ENCODE results near the gene CPB2. TPM values are rescaled to one million over a fixed set of nuclear protein-coding genes. Genes with fewer than 3 reads are reported as not detected.

Gene CPB2
- total and polyA plus RNA-seq, 9 of the 15 experiments (the other 6 are each of a cell fraction or from before 2014, with no cell fraction given) = 0.03 to 0.16 (median 0.07) TPM; not detected in 6

DNA sequence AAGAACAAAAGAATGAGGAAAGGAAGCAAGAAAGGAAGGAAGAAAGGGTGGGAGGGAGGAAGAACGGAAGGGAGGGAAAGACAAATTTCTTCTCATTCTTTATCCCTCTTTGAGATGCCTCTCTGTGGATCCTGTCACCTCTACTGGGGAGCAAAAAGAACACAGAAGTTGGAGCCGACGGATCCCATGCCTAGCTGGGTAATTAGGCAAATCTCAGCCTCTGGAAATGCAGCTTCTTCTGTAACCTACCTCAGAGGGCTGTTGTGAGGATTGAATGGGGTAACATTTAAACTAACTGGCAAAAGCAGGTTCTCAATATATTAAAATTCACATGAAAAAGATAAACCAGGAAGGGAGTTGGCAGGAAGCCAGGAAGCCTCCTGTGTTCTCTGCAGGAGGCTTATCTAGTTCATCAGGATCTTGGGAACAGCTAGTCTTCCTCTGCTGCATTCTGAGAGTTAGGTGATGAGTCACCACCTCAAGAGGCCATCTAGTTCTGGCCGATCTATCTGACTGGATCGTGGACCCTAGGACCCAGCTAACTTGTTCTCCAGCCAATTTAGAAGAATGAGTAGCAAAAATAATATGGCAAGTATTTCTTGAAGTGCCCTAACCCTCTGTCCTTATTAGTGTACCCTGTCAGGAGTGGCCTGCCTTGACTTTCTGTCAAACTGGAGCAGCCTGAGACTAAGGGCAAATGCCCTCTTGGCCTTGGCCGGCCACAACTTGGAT lies 15.2 kb upstream of the CPB2 start (continued):
- TF ChIP-seq FOXM1 (IDR thresholded peaks at IDR 0.05; ENCODE audit: low read depth) = 0 out of 2 replicates have a peak, but pooled peaks have one; percentile 27
- no peak for TF ChIP-seq FOXM1 (CRISPR knock-in tag; IDR thresholded peaks at IDR 0.05; ENCODE audit: low read depth)
- TF ChIP-seq POLR2H (tag; IDR thresholded peaks at IDR 0.05; ENCODE audit: low read depth) = no peak
- no peak for TF ChIP-seq NFE2L1 (tag; IDR thresholded peaks at IDR 0.05; ENCODE audit: borderline replicate concordance, low read depth)
- TF ChIP-seq, protein P1, sequence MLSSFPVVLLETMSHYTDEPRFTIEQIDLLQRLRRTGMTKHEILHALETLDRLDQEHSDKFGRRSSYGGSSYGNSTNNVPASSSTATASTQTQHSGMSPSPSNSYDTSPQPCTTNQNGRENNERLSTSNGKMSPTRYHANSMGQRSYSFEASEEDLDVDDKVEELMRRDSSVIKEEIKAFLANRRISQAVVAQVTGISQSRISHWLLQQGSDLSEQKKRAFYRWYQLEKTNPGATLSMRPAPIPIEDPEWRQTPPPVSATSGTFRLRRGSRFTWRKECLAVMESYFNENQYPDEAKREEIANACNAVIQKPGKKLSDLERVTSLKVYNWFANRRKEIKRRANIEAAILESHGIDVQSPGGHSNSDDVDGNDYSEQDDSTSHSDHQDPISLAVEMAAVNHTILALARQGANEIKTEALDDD (IDR thresholded peaks at IDR 0.05) = peak; percentile 98
- TF ChIP-seq SMAD1 (IDR thresholded peaks at IDR 0.05; ENCODE audit: low read depth, low read length, partially characterized antibody) = peak; percentile 80
- peak; percentile 71 for TF ChIP-seq CBFA2T3 (IDR thresholded peaks at IDR 0.05)
- TF ChIP-seq TCF3 (CRISPR knock-in tag; IDR thresholded peaks at IDR 0.05) = peak; percentile 53; the same call in 1 of the 2 replicates
- peak; percentile 92 for TF ChIP-seq JUNB (CRISPR knock-in tag; conservative IDR thresholded peaks at IDR 0.05)
- TF ChIP-seq CREM (IDR thresholded peaks at IDR 0.05; ENCODE audit: low read depth) = 0 out of 2 replicates have a peak, but pooled peaks have one; percentile 20
- TF ChIP-seq GABPA (tag; conservative IDR thresholded peaks at IDR 0.05; ENCODE audit: low read depth) = no peak
- TF ChIP-seq ELF2 (CRISPR knock-in tag; IDR thresholded peaks at IDR 0.05) = 0 out of 2 replicates have a peak, but pooled peaks have one; percentile 55
- peak; percentile 92 for TF ChIP-seq JUN (IDR thresholded peaks at IDR 0.05; ENCODE audit: borderline replicate concordance, low read depth, low read length)
- TF ChIP-seq JUN (CRISPR knock-in tag; IDR thresholded peaks at IDR 0.05; ENCODE audit: borderline replicate concordance) = no peak
- no peak for TF ChIP-seq BRD4 (IDR thresholded peaks at IDR 0.05)
- TF ChIP-seq NFIC (IDR thresholded peaks at IDR 0.05) = peak; percentile 99
- peak; percentile 68; the same call in 1 of the 2 replicates for TF ChIP-seq SMARCC2 (IDR thresholded peaks at IDR 0.05; ENCODE audit: low read depth)
- peak; percentile 97 for TF ChIP-seq JUND (IDR thresholded peaks at IDR 0.05; ENCODE audit: borderline replicate concordance, low read depth, low read length)
- TF ChIP-seq JUND (tag; IDR thresholded peaks at IDR 0.05; ENCODE audit: borderline replicate concordance, low read depth, low read length) = peak; percentile 97
- peak; percentile 48; the same call in 1 of the 2 replicates for TF ChIP-seq C11orf30 (IDR thresholded peaks at IDR 0.05; ENCODE audit: low read depth)
- TF ChIP-seq EHMT2 (IDR thresholded peaks at IDR 0.05) = peak; percentile 36; the same call in 1 of the 2 replicates
- TF ChIP-seq GATAD2B (IDR thresholded peaks at IDR 0.05; ENCODE audit: borderline replicate concordance) = peak; percentile 41; the same call in 1 of the 2 replicates
- no peak for TF ChIP-seq FOXK1 (CRISPR knock-in tag; IDR thresholded peaks at IDR 0.05; ENCODE audit: borderline replicate concordance)
- TF ChIP-seq SMAD4 (CRISPR knock-in tag; conservative IDR thresholded peaks at IDR 0.05) = peak; percentile 38; the same call in 1 of the 2 replicates
- TF ChIP-seq MTA3 (IDR thresholded peaks at IDR 0.05; ENCODE audit: borderline replicate concordance) = peak; percentile 64; the same call in 1 of the 2 replicates
- peak; percentile 46; the same call in 1 of the 2 replicates for TF ChIP-seq NFE2 (IDR thresholded peaks at IDR 0.05; ENCODE audit: low read depth)
- peak; percentile 40; the same call in 1 of the 2 replicates for TF ChIP-seq TAL1 (IDR thresholded peaks at IDR 0.05)
- peak; percentile 64; the same call in 1 of the 2 replicates for TF ChIP-seq EP300 (IDR thresholded peaks at IDR 0.05; ENCODE audit: low read length)
- TF ChIP-seq, protein P2, sequence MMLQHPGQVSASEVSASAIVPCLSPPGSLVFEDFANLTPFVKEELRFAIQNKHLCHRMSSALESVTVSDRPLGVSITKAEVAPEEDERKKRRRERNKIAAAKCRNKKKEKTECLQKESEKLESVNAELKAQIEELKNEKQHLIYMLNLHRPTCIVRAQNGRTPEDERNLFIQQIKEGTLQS (IDR thresholded peaks at IDR 0.05) = peak; percentile 97
- TF ChIP-seq, protein P2 (CRISPR knock-in tag; conservative IDR thresholded peaks at IDR 0.05) = no peak
- TF ChIP-seq CTBP1 (IDR thresholded peaks at IDR 0.05; ENCODE audit: borderline replicate concordance) = peak; percentile 81; the same call in 1 of the 2 replicates
